Ishikawa (cell line): ENCODE measurements around the gene PARPBP.

Experiments
- CEBPB ChIP-seq: IDR thresholded peaks from 2 replicates; pipeline ENCODE4 v1.6.1; 2012
- EGR1 ChIP-seq: IDR thresholded peaks from 2 replicates; pipeline ENCODE4 v1.6.1; 2012
- TAF1 ChIP-seq: IDR thresholded peaks from 2 replicates; pipeline ENCODE4 v1.6.1; 2012; ENCODE audit warnings: low read depth, mild to moderate bottlenecking
- TEAD4 ChIP-seq: IDR thresholded peaks from 2 replicates; pipeline ENCODE4 v1.6.1; 2012
- YY1 ChIP-seq: IDR thresholded peaks from 2 replicates; pipeline ENCODE4 v1.6.1; 2012; ENCODE audit warnings: low read depth
- TF ChIP-seq, protein P1 (sequence below): IDR thresholded peaks from 2 replicates; pipeline ENCODE4 v1.6.1; 2012
- TF ChIP-seq, protein P2 (sequence below): IDR thresholded peaks from 2 replicates; pipeline ENCODE4 v1.6.1; 2012

DNA sequence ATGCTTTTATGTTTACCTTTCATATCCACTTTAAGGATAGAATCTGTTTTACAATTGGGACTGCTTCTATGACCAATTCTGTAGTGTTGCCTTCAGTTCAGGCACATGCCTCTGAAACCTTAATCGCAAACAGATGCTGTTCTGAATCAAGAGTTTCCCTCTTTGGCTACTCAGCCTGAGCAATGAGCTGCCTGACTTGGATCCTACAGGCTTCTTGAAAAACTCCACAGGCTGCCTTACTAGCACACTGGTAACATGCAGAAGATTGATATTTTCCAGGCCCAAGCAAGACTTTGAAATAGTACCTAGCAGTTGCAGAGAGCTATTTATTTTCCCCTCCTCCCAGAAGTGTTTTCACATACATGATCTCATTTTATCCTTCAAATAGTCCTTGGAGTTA is 112.5 kb downstream of the PARPBP start:
- TF ChIP-seq CEBPB (no peak), YY1 (no peak), TAF1 (no peak), TEAD4 (no peak), EGR1 (no peak)
- TF ChIP-seq, protein P1, sequence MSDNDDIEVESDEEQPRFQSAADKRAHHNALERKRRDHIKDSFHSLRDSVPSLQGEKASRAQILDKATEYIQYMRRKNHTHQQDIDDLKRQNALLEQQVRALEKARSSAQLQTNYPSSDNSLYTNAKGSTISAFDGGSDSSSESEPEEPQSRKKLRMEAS = no peak
- TF ChIP-seq, protein P2, sequence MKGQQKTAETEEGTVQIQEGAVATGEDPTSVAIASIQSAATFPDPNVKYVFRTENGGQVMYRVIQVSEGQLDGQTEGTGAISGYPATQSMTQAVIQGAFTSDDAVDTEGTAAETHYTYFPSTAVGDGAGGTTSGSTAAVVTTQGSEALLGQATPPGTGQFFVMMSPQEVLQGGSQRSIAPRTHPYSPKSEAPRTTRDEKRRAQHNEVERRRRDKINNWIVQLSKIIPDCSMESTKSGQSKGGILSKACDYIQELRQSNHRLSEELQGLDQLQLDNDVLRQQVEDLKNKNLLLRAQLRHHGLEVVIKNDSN = no peak
